Transverse colon (tissue), 4 donors: ENCODE results near the gene PSMF1.

Experiments
- EP300 ChIP-seq: sonication (generic); formaldehyde crosslinking; IDR thresholded peaks from one replicate; pipeline ENCODE4 v1.6.1; 2017; ENCODE audit warnings: antibody characterized with exemption, low read depth
- POLR2A ChIP-seq: fragments of 450-650 bp; IDR thresholded peaks from one replicate; pipeline ENCODE4 v1.6.1; 2016; ENCODE audit warnings: antibody characterized with exemption, mild to moderate bottlenecking, moderate library complexity
- POLR2AphosphoS5 ChIP-seq, 3 donors: sonication (generic); formaldehyde crosslinking; IDR thresholded peaks; one replicate each; pipeline ENCODE4 v1.6.1; 2016; ENCODE audit warnings: antibody characterized with exemption in 3 of 3
- TF ChIP-seq, protein P1 (sequence below), 5 experiments: fragments of 200-600 bp in 3 of 5; fragments of 450-650 bp in 2 of 5; sonication (generic) in 3 of 5; IDR thresholded peaks; 1 replicate in 2 of 5; 2 replicates in 3 of 5; pipeline ENCODE4 v1.5.1; 2016 to 2017; ENCODE audit warnings: antibody characterized with exemption in 5 of 5, inconsistent platforms in 3 of 5, mild to moderate bottlenecking in 2 of 5, moderate library complexity in 1 of 5

DNA sequence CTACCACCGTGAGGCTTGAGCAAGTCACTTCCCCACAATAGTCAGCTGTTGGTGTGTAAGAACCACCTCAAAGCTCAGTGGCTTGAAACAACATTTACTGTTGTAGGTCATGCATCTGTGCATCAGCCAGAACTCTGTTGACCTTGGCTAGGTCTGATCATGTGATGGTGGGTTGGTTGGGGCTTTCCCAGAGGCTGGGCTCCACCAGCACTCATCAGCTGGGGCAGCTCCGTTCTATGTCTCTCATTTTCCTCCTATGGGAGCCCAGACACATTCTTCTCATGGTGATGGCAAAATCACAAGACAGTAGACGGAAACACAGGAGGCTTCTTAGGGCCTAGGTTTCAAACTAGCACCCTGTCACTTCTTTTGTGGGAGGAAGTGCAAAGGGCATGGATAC, 42.8 kb upstream of the PSMF1 start:
- TF ChIP-seq POLR2AphosphoS5 (IDR thresholded peaks at IDR 0.05) (no peak), POLR2A (no peak), EP300 (no peak)
- TF ChIP-seq, protein P1, sequence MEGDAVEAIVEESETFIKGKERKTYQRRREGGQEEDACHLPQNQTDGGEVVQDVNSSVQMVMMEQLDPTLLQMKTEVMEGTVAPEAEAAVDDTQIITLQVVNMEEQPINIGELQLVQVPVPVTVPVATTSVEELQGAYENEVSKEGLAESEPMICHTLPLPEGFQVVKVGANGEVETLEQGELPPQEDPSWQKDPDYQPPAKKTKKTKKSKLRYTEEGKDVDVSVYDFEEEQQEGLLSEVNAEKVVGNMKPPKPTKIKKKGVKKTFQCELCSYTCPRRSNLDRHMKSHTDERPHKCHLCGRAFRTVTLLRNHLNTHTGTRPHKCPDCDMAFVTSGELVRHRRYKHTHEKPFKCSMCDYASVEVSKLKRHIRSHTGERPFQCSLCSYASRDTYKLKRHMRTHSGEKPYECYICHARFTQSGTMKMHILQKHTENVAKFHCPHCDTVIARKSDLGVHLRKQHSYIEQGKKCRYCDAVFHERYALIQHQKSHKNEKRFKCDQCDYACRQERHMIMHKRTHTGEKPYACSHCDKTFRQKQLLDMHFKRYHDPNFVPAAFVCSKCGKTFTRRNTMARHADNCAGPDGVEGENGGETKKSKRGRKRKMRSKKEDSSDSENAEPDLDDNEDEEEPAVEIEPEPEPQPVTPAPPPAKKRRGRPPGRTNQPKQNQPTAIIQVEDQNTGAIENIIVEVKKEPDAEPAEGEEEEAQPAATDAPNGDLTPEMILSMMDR (IDR thresholded peaks at IDR 0.05) = no peak
